ENCODE results near the gene HMCN2.
A peak's percentile ranks its signal among the peaks of the same experiment; 100 is the strongest.

The HMCN2 gene

DNA sequence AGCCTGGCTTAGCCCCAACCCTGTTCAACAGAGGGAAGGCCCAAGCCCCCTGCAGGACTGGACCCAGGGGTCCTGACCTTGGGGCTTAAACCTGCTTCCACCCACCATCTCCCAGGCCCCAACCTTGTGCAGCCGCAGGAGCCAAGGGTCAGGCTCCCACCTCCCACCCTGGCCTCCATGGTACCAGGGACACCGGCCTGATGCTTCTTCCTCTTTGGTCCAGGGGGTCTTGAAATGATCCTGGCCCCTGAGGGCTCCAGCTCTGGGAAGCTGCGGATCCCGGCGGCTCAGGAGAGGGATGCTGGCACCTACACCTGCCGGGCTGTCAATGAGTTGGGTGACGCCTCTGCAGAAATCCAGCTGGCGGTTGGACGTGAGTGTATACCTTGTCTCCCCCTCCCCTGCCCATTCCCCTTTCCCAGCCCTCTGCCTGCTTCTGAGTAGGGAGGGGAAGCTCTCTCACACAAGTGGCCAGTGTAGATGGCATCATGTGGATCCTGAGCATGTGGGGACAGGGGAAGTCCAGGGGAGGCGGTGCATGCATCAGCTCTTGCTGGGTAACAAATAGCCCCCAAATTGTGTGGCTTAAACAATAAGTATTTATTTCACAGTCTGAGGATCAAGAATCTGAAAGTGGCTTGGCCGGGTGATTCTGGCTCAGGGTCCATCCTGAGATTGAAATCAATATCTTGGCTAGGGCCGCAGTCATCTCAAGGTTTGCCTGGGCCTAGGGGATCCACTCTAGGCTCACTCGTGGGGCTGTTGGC is 44.3 kb downstream of the HMCN2 start:
- no peak for DNase-seq

DNA sequence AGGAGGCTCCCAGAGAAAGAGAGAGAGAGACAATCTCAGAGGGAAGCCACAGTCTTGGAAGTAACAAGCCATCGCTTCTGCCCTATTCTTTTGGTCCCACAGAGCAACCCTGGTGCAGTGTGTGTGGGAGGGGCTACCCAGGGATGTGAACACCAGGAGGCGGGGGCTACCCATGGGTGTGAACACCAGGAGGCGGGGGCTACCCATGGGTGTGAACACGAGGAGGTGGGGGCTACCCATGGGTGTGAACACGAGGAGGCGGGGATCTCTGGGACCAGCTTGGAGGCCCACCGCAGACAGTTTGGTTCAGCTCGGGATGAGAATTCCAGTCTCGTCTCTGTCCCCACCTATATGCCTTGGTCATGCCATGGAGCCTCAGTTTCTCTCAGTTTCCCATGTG is 44.9 kb downstream of the HMCN2 start:
- DNase-seq = no peak

DNA sequence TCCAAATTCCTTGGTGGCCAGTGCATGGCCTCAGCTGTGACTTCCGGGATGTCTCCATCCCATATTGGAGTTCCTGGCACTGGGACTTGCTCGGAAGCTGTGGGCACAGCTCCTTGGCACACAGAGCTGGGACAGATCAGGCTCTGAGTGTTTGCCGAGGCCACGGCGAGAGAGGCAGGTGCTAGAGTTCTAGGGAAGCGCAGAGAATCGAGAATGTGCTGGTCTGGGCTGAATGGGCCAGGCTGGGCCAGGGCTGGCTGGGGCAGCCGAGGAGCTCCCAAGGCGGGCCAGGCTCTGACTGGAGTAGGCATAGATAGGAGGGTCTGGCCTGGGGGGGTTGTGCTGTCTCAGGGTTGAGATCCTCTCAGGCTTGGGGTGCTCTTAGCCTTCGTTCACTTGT is 45.4 kb downstream of the HMCN2 start:
- DNase-seq = no peak

DNA sequence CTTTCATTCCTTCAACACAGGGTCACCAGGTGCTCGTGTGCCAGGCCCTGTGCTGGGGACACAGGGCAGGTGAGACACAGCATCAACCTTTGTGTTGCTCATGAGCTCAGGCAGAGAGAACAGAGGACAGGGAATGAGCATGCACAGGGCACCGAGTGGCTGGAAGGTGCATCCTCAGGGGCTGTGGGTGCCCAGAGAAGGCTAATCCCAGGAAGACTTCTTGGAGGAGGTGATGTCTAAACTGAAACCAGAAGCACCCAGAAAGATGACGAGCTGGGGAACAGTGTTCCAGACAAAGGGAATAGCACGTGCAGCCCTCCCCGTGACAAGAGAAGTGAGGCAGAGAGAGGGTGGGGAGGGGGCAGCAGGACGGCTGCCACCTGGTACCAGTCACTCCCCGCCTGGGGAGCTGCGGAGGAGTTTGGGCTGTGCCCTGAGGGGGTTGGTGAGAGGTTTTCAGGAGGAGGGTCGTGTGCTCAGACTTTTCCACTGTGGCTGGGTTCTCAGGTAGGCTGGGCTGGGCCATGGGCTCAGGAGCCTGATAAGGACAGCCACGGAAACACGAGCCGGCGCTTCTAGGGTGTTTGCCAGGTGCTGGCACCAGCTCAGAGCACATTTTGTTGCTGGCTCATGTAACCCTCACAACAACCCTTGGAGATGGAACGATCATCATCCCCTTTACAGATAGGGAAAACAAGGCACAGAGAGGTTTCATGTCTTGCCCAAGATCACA is 46.0 kb downstream of the HMCN2 start:
- peak; percentile 63 for DNase-seq

DNA sequence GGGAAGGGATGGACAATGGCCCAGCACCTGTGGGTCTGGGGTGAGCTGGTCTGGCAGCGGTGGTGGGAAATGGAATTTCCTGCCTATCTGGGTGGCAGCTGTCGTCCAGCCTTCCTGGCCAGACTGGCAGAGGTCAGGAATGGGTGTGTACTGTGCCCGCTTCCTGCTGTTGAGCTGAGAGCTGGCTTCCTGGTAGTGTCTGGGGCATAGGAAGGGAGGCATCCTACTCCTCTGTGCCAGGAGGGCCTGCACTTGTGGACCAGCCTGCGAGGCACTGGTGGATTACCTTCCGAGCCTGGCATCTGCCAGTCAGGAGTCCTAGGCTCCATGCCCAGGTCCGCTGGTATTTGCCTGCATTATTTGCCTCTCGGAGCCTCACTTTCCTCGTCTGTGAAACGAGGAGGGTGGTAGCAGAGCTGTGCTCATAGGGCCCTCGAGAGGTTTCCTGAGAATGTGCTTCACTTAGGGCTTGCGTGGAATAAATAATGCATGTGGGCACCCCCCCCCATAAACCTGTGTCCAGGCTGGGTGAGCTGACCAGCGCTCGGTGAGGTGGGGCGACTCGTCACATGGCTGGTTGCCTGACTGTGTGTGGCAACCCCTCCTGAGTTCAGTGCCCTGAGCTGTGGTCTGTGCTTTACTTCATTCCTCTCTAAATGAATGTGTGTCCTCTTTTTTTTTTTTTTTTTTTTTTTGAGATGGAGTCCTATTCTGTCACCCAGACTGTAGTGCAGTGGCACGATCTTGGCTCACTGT is 47.7 kb downstream of the HMCN2 start:
- peak; percentile 82 for DNase-seq

DNA sequence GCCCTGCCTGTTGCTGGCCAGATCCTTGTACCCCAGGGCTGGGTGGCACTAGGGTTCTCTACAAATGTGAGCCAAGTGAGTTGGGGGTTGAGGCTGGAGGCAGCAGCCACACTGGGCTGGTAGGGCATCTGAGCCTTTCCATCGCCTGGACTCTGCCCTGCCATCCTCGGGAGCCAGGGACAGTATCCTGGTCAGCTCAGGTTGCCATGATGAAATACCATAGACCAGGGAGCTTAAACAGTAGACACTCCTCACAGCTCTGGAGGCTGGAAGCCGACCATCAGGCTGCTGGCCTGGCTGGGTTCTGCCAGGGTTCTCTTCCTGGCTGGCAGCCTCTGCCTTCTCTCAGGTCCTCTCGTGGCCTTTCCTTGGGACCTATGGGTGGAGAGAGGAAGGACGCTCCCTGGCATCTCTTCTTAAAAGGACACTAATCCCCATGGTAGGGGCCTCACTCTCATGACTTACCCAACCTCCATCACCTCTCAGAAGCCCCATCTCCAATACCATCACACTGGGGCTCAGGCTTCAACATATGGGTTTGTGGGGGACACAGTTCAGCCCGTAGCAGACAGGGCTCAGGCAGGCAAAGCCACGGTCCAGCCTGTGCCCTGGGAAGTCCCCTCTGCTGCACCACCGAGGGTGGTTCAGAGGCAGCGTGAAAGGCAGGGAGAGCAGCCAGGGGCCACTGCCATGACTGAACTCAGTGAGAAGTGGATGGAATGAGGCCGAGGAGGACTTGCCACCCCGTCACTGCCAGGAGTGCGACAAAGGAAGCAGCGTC is 50.1 kb downstream of the HMCN2 start:
- no peak for DNase-seq

DNA sequence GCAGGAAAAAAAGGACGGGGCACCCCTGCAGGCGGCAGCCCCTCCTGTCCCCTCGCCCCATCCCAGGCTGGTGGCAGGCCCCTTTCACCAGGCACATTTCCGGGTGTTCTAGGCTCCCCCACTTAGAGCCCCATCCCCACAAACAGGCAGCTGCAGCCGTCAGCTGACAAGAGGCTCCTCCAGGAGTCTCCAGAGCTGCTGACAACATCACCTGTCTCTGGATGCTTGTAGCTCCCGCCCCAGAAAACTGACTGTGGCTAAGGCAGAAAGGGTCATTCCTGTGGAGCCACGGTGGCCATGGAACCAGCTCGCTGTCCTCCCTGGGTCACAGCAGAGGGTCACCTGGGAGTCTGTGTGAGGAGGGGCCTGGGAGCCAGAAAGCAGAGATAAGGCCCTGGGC is 50.9 kb downstream of the HMCN2 start:
- DNase-seq = no peak

DNA sequence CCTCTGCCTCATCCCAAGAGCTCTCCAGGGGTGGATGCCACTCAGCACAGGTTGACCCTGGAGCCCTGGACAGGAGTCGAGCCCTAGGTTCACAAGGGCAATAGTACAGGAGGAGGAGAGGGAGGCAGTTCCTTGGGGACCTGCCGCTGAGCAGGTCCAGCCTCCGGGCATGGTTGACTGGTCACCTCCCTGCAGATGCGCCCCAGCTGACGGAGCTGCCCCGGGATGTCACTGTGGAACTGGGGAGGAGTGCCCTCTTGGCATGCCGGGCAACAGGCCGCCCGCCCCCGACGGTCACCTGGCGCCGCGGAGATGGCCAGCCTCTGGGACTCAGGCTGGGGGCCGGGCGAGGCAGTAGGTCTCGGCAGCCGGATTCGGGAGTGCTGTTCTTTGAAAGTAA is 53.7 kb downstream of the HMCN2 start:
- no peak for DNase-seq

DNA sequence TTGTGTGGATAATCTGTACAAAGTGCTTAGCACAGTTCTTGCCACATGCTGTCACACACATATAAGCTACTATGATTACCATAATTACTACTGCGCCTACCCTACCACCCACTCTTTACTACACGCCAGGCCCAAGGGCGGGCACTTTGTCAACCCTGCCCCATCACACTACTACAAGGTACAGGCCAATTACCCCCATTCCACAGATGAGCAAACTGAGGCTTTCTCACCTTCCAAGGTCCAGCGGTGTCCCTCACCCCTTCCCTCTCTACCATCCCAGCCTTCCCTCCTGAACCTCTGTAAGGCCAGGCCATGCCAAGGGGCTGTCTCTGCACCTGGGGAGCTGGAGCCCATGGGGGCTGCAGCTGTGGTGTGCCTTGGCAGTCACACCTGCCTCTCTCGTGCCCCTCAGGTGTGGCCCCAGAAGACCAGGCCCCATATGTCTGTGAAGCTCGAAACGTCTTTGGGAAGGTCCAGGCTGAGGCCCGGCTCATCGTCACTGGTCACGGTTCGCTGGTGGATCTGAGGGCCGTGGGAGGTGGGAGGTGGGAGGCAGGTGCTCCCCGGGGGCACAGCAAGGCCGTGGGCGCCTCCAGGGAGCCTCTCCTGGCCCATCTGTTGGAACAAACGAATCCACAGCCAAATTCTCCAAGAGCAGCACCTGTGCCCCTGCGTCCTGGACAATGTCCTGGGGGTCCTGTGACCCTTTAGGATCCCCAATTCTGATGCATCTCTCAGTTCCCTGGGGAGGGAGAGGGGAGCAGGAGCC is 54.6 kb downstream of the HMCN2 start:
- DNase-seq = no peak

DNA sequence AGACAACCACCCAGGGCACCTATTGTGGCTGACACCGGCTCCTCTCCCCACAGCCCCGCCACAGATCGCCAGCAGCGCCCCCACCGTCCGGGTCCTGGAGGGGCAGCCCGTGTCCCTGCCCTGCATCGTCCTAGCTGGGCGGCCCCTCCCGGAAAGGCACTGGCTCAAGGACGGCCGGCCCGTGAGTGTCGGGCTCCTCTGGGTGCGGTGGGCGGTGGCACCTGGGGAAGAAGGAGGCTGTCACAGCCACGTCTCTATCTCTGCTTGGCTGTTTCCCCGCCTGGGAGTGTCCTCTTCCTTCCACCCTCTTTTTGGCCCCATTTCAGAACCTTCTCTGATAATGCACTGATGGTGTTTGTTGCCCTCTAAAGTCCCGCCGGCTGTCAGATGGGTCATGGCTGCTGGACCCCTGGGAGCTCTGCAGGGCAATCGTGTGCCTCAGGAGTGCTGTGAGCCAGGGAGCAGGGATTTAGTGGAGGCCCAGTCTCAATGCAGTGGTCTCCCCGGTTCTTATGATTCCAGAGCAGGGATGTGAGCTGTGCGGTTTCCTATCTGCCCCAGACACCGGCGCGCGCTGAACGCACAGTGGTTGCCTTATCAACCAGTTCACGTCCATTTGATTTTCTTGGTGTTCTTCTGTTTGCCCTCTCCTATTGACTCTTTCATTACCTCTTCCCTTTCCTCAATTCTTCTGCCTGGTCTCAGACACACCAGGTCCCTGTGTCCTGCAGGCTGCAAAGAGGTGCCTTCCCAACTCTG is 55.3 kb downstream of the HMCN2 start:
- DNase-seq = no peak

DNA sequence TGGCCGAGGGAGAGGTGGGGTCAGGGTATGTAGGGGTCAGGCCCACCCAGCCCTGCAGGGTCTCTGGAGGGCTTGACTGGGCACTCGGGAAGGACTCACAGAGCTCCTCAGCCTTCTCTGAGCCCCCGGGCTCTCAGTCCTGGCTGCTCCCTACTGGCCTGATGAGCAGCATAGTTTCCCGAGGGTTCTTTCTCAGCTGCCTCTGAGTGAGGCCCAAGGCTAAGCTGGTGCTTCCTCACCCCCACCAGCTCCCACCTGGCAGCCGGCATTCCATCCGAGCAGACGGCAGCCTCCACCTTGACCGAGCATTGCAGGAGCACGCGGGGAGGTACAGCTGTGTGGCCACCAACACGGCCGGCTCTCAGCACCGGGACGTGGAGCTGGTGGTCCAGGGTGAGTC is 56.0 kb downstream of the HMCN2 start:
- DNase-seq = no peak

DNA sequence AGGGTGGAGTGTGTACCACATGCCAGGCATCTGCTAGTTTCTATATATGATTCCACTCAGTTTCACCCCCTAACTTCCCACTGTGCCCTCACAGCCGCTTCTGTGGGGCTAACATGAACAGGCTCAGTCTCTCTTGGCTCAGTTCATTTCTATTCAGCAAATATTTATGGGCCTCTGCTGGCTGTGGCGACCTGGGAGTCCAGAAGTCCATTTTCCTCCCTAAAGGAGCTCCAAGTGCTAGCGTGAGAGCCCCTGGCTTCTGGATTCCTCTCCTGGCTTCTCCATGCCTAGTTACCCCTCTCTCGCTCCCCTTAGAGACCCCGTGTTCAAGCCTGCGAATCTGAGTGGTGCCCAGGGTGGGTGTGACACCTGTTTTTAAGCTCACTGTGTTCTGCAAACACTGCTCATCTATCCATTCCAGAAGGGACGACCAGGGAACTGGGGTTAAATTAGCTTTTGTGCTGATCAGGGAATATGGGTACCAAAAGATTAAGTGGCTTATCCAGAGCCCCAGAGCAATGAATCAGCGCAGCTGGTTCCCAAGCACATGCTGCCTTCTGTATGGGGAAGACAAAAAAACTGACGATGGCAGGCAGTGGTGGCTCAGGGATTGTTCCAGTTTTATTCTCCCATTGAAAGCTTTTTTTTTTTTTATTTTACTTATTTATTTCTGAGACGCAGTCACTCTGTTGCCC is 57.6 kb downstream of the HMCN2 start:
- DNase-seq = no peak

DNA sequence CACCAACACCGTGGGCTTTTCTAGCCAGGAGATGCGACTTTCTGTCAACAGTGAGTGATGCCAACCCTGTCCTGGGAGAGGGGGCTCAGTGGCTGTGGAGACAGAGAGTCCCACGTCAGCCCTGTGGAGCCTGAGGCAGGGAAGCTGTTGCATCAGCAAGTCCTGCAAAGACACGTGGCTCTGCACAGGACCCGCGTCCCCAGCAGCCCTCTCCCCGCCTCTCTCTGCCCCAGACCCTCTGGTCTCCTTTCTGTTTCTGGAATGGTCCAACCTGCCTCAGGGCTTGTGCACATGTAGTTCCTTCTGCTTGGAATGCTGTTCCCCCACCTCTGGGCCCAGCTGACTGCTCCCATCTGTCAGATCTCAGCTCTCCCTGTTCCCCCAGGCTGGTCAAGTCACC is 60.4 kb downstream of the HMCN2 start:
- DNase-seq = no peak

DNA sequence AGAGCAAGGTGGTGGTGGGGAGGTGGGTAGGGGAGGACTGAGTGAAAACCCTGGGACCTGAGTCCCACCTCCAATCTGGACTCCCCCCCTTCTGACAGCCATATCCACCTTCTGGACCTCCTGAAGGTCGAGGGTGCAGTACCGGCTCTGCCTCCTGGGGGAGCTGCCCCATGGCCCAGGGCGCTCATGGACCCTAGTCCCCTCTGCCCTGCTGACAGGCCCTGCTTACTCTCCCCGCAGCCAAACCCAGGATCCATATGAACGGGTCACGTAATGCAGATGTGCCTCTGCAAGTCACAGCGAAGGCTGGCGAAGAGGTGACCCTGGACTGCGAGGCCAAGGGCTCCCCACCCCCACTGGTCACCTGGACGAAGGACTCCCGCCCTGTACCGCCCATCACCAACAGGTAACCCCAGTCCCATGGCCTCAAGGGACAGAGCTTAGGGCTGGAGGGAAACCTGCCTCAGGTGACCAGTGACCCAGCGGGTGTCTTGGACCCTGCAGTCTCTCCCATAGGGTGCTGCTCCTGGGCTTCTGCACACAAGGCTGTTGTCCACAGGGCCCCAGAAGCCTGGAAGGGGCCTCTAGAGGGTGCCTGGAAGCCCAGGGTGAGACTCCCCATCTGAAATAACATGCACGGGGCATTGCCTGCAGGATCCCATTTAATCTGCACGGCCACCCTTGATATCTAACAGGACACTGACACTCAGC is 61.7 kb downstream of the HMCN2 start:
- no peak for DNase-seq

DNA sequence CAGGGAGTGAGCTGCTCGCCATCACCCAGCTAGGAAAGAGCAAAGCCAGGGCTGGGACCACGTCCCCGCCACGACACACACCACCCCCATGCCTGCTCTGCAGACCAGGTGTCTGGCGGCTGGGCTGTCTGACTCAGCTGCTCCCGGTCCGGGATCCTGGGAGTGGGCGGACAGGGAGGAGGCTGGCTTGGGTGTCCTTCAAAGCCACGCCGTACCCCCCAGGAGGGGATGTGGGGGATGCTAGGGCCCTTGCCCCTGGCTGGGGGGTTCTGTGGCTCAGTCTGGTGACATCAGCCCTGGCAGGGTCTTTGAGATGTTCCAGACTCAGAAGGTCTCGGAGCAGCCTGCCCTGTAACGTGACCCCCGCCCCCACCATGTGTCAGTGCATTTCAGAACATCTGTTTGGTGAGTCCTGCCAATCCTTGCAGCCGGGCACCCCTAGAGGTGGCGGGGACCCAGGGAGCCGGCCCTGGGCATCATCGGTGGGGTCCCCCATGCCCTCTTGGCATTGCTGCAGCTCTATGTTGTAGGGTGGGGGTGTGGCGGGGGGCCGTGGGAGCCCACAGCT is 62.3 kb downstream of the HMCN2 start:
- DNase-seq = no peak

DNA sequence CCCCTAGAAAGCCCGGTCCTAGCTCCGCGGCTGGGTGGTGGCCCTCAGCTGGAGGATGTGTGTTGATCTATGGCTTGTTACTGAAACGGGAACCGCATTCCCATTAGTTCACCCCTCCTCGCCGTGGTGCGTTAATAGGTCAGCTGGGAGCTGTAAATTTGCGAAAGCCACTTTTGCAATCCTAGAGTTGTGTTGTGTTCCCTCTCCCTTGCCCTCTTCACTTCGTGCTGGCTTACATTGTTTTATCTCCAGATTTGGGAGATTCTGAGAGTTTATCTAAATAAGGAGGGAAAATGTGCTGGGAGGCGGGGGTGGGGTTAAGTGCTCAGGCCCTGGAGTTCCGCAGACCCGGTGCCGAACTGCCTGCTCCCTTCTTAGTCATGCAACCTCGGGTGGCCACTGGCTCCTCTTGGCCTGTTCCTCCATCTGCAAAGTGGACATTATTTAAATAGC is 62.8 kb downstream of the HMCN2 start:
- no peak for DNase-seq

DNA sequence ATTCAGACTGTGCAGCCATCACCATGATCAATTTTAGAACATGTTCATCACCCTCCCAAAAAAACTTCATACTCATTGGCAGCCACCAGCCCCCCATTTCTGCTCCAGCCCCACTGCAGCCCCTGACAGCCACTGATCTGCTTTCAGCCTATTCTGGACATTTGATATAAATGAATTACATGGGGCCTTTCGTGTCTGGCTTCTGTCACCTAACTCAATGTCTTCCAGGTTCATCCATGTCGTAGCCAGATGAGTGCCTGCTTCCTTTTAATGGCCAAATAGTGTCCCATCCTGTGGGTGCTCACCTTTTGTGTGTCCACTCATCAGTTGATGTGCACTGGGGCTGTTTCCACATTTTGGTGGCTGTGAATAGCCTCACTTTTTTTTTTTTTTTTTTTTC is 63.5 kb downstream of the HMCN2 start:
- DNase-seq = no peak

DNA sequence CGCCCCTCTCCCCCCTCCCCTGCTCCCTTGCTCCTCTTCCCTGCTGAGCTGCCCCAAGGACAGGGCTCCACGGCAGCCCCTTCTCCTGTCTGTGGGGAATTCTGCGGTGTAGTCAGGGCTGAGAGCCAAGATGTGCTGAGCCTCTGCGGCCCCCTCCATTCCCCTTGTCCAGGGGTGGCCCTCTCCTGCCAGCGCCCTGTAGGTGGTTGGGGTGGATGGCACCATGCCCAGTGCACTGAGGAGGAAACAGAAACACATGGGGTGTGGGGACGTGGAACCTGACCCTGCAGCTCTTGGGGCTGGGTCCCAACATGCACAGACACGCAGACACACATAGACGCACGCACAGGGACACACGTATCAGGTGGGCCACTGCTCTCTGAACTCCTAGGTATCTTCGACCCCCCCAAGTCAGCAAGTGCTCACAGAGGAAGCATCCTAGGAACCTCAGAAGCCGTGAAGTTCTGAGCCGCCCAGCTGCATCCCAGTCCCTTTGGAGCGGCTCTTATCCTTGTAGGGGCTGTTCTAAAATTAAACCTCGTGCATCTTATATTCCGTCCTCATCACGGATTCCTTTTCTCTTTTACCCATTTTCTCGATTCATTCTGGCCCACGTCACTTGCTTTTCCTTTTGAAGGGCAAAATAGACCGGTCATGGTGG is 64.8 kb downstream of the HMCN2 start:
- DNase-seq = peak; percentile 30

DNA sequence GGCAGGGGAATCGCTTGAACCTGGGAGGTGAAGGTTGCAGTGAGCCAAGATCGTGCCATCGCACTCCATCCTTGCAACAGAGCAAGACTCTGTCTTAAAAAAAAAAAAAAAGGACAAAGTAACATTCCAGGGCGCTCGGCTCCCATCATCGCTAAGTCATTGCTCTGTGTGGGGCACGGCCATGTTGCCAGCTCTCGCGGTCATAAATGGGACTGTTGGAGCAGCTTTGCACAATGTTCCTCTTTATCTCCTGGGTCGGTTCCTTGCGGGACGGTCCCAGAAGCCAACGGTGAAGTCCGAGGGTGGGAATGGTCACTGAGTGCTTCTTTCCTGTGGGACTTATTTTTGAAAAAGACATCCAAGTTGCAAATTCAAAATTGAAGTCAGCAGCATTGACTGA is 65.5 kb downstream of the HMCN2 start:
- DNase-seq = no peak

All from NCI-H2029 (cell line).